ENCODE measurements around the gene ARHGAP18.

The ARHGAP18 gene

DNA sequence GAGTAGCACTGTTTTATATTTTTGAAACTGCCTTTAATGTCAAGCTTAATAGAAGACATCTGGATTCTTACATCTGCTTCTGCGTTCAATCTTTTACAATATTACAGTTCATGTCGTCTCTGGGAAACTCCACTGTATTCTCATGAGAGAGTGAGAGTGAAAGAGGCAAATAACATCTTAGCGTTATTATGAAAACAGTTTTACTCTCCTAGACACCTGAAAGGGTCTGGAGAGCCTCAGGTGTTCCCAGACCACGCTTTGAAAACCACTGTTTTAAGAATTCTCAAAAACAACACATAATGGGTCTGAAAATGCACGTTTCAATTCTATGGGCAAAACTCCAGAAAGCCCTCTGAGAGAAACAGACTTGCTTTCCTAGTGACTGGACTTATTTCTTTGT, 63.3 kb downstream of the ARHGAP18 start:
- H3K4me3 ChIP-seq (ENCODE audit: low read length, poor library complexity, severe bottlenecking) = no peak overlapping the region
- no peak for TF ChIP-seq EZH2phosphoT487 (IDR thresholded peaks at IDR 0.05; ENCODE audit: borderline replicate concordance)
- H3K9me2 ChIP-seq (replicated peaks; ENCODE audit: low read depth, low read length) = no peaks in the 10 kb centered on the region
- no peaks in the 10 kb centered on the region for H3K27me3 ChIP-seq (ENCODE audit: insufficient read depth, low read length, poor library complexity, severe bottlenecking)
- H3K9ac ChIP-seq (ENCODE audit: low read depth, low read length, poor library complexity, severe bottlenecking) = no peak overlapping the region
- no peak overlapping the region for H3K4me2 ChIP-seq (ENCODE audit: low read depth, low read length, poor library complexity, severe bottlenecking)
- H3F3A ChIP-seq (ENCODE audit: low read depth) = no peaks in the 10 kb centered on the region
- H3K79me2 ChIP-seq (ENCODE audit: insufficient read depth, low read length) = peaks cover 10% of the 10 kb centered on the region; the same call in 1 of the 2 replicates
- H3K9me3 ChIP-seq (ENCODE audit: insufficient read depth, low read depth, low read length) = no peaks in the 10 kb centered on the region
- H3K36me3 ChIP-seq (ENCODE audit: insufficient read depth, low read length) = no peaks in the 10 kb centered on the region
- H3K4me1 ChIP-seq (ENCODE audit: insufficient read depth, low read length, poor library complexity, severe bottlenecking) = peaks cover 26% of the 10 kb centered on the region
- H2AFZ ChIP-seq (ENCODE audit: low read length) = no peak overlapping the region
- no peaks in the 10 kb centered on the region for H4K20me1 ChIP-seq (ENCODE audit: insufficient read depth, low read length, poor library complexity, severe bottlenecking)

GRCh38 chr6:129645830-129646579, 64.0 kb downstream of the ARHGAP18 start:
- H3K79me2 ChIP-seq (ENCODE audit: insufficient read depth, low read length) = peaks cover 8% of the 10 kb centered on the region; the same call in 1 of the 2 replicates
- H3K9ac ChIP-seq (ENCODE audit: low read depth, low read length, poor library complexity, severe bottlenecking) = no peak overlapping the region

DNA sequence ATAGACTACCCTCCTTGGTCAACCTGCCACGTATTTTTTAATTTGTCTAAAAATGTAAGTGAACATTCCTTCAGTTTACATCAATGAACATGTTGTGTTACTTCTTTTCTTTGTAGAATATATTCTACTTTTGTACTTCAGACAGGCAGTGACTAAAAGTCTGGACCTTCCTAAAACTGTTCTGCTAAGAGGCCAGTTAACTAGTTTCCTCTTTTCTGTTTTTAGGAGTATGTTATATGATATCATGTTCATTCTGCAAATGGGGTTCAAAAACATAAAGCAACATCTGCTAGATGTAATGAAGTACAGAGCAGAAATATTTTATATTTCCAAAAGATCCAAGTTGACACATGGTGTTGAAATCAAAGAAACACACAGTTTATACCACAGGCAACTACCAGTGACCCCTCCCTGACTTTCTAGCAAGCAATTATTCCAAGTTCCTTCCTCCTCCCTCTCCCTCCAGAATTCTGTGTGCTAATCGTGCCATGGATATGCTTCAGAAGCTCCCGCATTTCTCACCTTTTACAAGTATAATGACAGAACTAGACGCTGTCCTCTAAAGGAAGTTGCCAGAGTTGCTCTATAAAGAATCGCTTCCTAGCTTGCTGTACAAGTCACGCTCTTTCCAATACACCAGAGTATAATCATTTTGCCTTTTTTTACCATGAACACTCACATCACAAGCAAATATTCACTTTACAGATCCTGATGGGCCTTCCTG, 64.7 kb downstream of the ARHGAP18 start:
- no peaks in the 10 kb centered on the region for H4K20me1 ChIP-seq (ENCODE audit: insufficient read depth, low read length, poor library complexity, severe bottlenecking)
- no peak overlapping the region for H3K9ac ChIP-seq (ENCODE audit: low read depth, low read length, poor library complexity, severe bottlenecking)
- H2AFZ ChIP-seq (ENCODE audit: low read length) = no peak overlapping the region
- no peak overlapping the region for H3K4me3 ChIP-seq (ENCODE audit: low read length, poor library complexity, severe bottlenecking)
- no peak overlapping the region for H3K4me2 ChIP-seq (ENCODE audit: low read depth, low read length, poor library complexity, severe bottlenecking)
- no peaks in the 10 kb centered on the region for H3K9me2 ChIP-seq (replicated peaks; ENCODE audit: low read depth, low read length)
- H3K79me2 ChIP-seq (ENCODE audit: insufficient read depth, low read length) = peaks cover 1% of the 10 kb centered on the region; the same call in 1 of the 2 replicates
- no peaks in the 10 kb centered on the region for H3K9me3 ChIP-seq (ENCODE audit: insufficient read depth, low read depth, low read length)
- no peaks in the 10 kb centered on the region for H3F3A ChIP-seq (ENCODE audit: low read depth)
- TF ChIP-seq EZH2phosphoT487 (IDR thresholded peaks at IDR 0.05; ENCODE audit: borderline replicate concordance) (no peak), CTCF (conservative IDR thresholded peaks at IDR 0.05; ENCODE audit: low read length) (no peak)
- H3K36me3 ChIP-seq (ENCODE audit: insufficient read depth, low read length) = no peaks in the 10 kb centered on the region
- H3K27me3 ChIP-seq (ENCODE audit: insufficient read depth, low read length, poor library complexity, severe bottlenecking) = no peaks in the 10 kb centered on the region
- peaks cover 21% of the 10 kb centered on the region for H3K4me1 ChIP-seq (ENCODE audit: insufficient read depth, low read length, poor library complexity, severe bottlenecking)

More at GRCh38 chr6:129645830-129646579, 64.0 kb downstream of the ARHGAP18 start:
- Histone ChIP-seq H3F3A (ENCODE audit: low read depth) (no peaks in the 10 kb centered on the region), H3K9me3 (ENCODE audit: insufficient read depth, low read depth, low read length) (no peaks in the 10 kb centered on the region), H3K4me2 (ENCODE audit: low read depth, low read length, poor library complexity, severe bottlenecking) (no peak overlapping the region), H3K4me1 (ENCODE audit: insufficient read depth, low read length, poor library complexity, severe bottlenecking) (peaks cover 26% of the 10 kb centered on the region), H3K27me3 (ENCODE audit: insufficient read depth, low read length, poor library complexity, severe bottlenecking) (no peaks in the 10 kb centered on the region), H3K36me3 (ENCODE audit: insufficient read depth, low read length) (no peaks in the 10 kb centered on the region), H2AFZ (ENCODE audit: low read length) (no peak overlapping the region), H3K4me3 (ENCODE audit: low read length, poor library complexity, severe bottlenecking) (no peak overlapping the region), H3K9me2 (replicated peaks; ENCODE audit: low read depth, low read length) (no peaks in the 10 kb centered on the region), H4K20me1 (ENCODE audit: insufficient read depth, low read length, poor library complexity, severe bottlenecking) (no peaks in the 10 kb centered on the region)
- TF ChIP-seq EZH2phosphoT487 (IDR thresholded peaks at IDR 0.05; ENCODE audit: borderline replicate concordance) (no peak), CTCF (conservative IDR thresholded peaks at IDR 0.05; ENCODE audit: low read length) (no peak)
